HG03457 (cell line): ENCODE results near the gene IER5L.
"Not testable (repeated sequence)": the region's sequence is repeated elsewhere in the genome, so short reads cannot be mapped to it uniquely, and the experiment has no call there.

Experiments
- ATAC-seq: cut with Tn5 transposase; IDR thresholded peaks from one replicate; pipeline ENCODE4 v1.9.1; 2021; ENCODE audit warnings: moderate number of reproducible peaks; ENCODE audit not compliant: unreplicated experiment

IER5L gene

DNA sequence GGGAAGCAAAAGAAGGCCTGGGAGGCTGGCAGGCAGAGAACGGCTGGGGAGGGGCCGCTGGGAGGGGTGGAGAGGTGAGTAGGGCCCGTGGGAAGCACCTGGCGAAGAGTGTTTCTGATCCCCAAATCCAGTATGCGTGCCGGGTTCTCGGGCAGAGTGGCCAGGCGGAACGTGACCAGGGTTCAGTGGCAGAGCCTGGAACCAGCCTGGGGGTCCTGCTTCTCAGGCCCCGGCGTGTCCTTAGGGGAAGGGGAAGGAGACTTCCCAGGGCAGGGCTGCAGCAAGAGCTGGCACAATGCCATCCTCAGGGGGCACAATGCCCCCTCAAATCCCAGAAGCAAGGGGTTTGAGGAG, 25.5 kb upstream of the IER5L start:
- no peak for ATAC-seq

GRCh38 chr9:129202613-129203555, 24.8 kb upstream of the IER5L start:
- no peak for ATAC-seq

- no peak for ATAC-seq
Measured at GRCh38 chr9:129201866-129202265, 23.8 kb upstream of the IER5L start.

DNA sequence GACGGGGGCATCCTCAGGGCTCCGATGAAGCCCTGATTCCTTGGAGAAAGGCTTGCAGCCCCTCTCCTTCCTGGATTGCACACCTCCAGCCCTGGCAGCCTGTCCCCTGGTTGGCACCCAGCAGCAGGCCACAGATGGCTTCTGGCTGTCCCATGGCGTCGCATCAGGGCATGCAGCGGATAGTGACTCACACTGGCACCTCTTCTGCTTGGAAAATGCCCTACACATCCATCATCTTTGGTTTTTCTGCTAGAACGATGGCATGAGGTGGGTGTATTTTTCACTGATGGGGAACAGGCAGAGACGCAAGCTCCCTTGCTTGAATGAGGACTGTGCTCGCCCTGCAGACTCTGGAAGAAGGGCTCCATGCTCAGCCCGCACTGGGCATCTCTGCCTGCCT, 23.2 kb upstream of the IER5L start:
- ATAC-seq, result no peak

DNA sequence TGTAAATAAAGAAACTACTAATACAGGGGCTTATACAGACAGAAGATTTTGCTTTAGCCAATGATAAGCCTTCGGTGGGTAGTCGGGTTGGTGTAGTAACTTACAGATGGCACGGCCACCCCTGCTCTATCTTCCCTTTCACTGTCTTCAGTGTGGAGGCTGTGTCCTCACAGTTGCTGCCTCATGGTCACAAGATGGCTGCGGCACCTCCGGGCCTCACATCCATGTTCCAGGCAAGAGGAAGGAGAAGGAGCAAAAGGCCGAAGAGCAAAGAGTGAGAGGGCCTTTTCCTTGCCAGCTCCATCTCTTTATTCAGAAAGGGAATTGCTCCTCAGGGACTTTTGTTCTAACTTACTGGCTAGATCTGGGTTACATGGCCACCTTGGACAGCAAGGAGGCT, 22.2 kb upstream of the IER5L start:
- ATAC-seq, result no peak

DNA sequence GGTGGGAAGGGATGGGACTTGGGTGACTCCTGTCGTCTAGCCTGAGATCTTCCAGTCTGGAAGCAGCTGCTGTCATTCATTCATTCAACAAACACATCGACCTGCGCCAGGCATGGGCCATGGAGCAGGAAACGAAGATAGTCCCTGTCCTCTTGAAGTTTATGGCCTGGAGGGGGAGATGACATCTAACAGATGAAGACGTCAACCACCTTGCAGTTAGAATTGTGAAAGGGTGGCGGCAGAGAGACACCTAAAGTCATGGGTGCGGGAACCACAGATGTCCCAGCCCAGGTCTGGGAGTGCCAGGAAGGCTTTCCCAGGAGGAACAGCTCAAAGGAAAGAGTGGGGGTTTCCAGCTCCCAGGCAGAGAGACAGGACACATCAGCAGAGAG, 21.0 kb upstream of the IER5L start:
- ATAC-seq, result no peak

DNA sequence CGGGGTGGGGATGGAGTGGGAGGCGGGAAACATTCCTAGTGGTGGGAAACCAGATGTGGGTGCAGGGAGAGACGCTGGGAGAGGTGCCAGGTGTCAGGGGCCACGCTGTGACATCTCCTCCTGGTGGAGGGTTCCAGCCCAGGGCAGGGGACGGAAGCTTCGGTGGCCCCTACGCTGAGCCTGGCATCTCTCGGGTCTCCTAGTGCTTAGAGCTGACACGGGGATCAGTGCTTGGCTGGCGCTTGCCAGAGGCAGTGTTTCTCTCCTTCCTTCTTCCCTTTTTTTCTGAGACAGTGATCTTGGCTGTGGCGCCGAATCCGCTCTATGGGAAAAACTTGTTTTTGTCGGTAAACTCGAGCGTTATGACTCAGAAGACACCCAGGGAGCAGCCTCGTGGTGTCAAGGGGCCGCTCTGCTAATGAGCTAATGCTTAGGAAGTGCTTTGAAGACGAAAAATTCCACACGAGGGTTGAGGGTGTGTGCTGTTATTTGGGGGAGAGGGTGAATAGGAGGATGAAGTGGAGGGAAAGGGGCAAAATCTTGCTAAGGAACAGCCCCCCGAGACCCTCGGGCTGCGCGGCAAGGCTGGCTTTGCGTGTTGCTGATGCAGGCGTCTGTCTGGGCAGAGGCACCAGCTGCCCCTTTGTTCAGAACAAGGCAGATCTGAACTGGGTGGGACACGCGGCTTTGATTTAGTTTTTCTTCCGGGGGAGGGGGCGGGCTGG, 20.4 kb upstream of the IER5L start:
- no peak for ATAC-seq

GRCh38 chr9:129197978-129198318, 19.9 kb upstream of the IER5L start:
- ATAC-seq, result no peak

GRCh38 chr9:129197045-129197444, 19.0 kb upstream of the IER5L start:
- not testable (repeated sequence) for ATAC-seq

GRCh38 chr9:129195606-129196005, 17.5 kb upstream of the IER5L start:
- no peak for ATAC-seq

DNA sequence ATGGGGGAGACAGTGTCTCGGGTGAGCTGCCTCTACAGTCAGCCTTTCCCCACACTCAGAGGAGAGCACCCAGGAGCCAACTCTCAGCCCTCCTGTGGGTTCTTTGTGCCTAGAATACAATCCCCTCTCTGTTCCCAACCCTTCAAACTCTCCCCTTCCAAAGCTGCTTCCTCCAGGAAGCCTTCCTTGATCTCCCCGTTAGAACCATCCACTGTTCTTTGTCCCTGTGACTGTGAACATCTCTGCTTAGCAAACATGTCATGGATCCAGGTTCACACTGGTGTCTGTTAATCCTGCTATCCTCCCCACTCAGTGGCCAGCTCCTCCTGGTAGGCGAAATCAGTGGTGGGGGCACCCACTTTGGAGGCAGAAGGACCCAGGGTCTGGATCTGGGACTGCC, 16.2 kb upstream of the IER5L start:
- ATAC-seq, result no peak

GRCh38 chr9:129193655-129194054, 15.6 kb upstream of the IER5L start:
- no peak for ATAC-seq

- no peak for ATAC-seq
Measured at GRCh38 chr9:129191234-129191633, 13.2 kb upstream of the IER5L start.

DNA sequence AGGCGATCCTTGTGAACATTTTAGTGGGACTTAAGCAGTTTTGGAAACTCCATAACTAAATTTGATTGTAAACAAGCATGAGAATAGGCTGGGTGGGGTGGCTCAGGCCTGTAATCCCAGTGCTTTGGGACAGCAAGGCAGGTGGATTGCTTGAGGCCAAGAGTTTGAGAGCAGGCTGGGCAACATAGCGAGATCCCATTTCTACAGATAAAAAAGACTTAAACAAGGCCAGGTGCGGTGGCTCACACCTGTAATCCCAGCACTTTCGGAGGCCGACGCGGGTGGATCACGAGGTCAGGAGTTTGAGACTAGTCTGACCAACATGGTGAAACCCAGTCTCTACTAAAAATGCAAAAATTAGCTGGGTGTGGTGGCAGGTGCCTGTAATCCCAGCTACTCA, 11.9 kb upstream of the IER5L start:
- ATAC-seq, result not testable (repeated sequence)

DNA sequence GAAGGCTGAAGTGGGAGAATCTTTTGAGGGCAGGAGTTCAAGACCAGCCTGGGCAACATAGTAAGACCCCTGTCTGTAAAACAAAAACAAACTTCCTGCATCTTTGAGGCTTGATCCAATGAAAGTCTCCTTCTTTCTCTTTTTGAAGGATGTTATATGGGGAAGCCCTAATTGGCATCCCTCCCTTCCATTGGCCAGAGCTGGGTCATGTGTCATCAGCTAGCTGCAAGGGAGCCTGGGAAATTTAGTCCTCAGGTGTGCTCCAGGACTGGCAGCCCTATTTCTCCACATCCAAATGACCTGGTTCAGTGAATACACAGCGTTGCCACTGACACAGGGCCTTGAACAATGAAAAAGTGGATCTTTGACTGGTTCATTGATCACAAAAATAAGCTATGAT, 9.0 kb upstream of the IER5L start:
- no peak for ATAC-seq

DNA sequence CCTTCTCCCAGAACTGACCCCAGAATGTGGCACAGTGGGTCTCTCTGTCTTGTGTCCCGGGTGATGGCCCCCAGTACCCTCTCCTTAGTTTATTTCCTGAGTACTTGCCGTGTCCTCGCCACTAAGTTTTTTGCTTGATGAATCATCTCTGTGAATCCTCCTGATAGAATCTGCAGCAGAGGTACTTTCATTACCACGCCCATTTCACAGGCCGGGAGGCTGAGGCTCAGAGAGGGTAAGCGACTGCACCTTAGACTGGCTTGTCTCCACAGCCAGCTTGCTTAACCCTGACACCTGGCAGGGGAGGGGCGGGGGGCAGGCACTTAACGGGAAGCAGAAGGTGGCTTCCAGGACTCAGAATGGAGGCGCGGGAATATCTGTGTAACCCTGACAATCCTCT, 7.9 kb upstream of the IER5L start:
- ATAC-seq, result no peak

GRCh38 chr9:129185402-129185801, 7.3 kb upstream of the IER5L start:
- ATAC-seq, result no peak

DNA sequence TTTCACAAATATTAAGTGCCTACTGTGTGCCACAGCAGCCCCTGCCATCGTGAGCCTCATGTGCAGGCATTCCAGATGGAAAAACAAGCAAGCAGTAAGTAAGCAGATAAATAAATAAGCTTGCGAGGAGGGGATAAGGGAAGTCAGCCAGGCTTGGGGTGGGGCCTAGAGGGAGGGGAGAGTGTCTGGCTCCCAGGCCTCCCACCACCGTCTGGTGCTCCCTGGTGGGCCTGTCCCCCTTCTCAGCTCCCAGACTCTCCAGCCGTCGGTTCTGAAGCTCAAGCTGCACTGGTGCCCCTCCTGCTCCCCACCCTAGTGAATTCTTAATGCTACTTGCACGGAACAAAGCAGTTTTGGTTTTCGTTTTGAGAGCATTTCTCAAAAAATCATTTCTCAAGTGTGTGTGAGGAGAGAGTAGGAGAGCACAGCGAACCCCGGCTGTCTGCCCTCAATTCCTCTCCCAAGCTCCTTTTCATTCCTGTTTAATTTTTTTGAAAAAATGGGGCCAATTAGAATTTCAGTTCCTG, 6.6 kb upstream of the IER5L start:
- no peak for ATAC-seq

GRCh38 chr9:129184219-129184524, 6.1 kb upstream of the IER5L start:
- no peak for ATAC-seq

DNA sequence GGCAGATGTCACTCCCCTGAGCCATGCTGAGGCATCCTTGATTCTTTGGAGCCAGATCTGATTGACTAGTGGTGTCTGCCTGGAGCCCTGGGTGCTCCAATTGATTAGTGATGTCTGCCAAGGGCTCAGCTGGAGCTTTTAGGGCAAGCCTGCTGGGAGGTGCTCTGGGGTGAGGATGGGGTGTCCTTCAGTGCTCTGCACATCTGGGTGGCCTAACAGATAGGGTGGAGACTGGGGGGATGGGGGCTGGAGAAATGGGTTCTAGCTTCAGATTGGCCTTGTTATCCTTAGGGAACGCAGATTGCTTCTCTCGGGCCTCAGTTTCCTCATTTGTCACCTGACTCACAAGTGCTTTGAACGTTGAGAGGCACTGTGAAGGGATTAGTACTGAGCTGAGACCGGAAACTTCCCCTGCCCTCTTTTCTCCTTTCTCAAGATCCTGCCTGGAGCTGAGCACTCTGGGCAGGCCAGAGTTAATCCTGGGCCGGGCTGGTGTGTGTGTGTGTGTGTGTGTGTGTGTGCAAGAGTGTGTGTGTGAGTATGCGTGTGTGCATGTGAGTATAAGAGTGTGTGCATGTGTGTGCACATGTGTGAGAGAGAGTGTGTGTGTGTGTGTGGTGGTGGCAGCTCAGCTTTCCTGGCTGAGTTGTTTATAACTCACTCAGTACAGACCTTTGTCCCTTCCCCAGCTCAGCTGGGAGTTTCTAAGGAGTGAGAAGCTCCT, 5.6 kb upstream of the IER5L start:
- ATAC-seq, result no peak

GRCh38 chr9:129182625-129183494, 4.8 kb upstream of the IER5L start:
- no peak for ATAC-seq
